ENCODE measurements around the gene TMEM19.
A peak's percentile ranks its signal among the peaks of the same experiment; 100 is the strongest.

TMEM19 gene

DNA sequence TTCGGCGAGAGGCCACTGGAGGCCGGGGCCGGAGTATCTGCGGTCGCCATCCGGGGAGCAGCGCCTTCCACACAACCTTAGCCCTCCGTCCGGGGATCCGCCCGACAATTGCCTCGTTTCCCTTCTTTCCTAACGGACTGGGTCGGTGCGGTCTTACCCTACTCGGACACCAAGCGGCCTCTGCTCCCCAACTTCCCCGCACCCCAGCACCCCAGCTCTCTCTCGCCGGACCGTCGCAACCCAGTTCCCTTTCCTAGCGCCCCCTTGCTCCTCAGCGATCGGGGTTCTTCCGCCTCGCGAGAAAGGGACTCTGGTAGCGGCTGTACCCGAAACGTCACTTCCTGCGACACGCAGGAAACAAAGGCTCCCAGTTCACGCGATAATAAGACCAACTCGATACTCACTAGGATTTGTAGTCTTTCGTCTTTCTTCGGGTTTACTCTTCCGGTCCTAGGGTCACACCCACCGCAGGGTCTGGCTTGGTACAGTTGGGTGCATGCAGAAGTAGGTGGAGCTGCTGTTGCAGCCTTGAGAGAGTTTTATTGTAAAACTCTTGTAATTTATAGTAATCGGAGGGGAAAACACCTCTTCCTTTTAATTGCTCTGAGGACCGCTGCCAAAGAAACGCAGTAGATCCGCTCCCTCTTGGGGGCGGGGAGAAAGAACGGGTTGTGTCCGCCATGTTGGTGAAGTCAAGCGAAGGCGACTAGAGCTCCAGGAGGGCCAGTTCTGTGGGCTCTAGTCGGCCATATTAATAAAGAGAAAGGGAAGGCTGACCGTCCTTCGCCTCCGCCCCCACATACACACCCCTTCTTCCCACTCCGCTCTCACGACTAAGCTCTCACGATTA is 22.1 kb upstream of the TMEM19 start, which contains the start of the genes THAP2 and ZFC3H1:
THAP2 (plus strand) TSS at position 741 of the 850 bp plus-strand sequence. CDS start 209 bp downstream, outside the sequence.
ZFC3H1 (minus strand) TSS at position 288 of the 850 bp plus-strand sequence; CDS start at position 50, 238 bp downstream.
- H3K9me3 ChIP-seq (ENCODE audit: control insufficient read depth, low read length), result no peaks in the 10 kb centered on the region
- peak within 1 kb of the TSS; percentile 53 for H3K4me2 ChIP-seq (ENCODE audit: low read length, poor library complexity, severe bottlenecking)
- peak within 1 kb of the TSS; percentile 77 to 95 for H3K18ac ChIP-seq (ENCODE audit: low read depth in 1 of 2, low read length in 2 of 2)
- H3K36me3 ChIP-seq (ENCODE audit: control insufficient read depth in 1 of 2, insufficient read depth in 2 of 2, low read depth in 1 of 2, low read length in 2 of 2), result peaks cover 0 to 16% of the 10 kb centered on the region in 2 experiments
- peak within 1 kb of the TSS; percentile 98 for H4K8ac ChIP-seq (ENCODE audit: low read length)
- peak within 1 kb of the TSS; percentile 99 for H3K27ac ChIP-seq (ENCODE audit: low read length, poor library complexity, severe bottlenecking)
- H3K4me1 ChIP-seq (ENCODE audit: control insufficient read depth, insufficient read depth, low read depth, low read length), result peaks cover 3% of the 10 kb centered on the region
- peak within 1 kb of the TSS; percentile 62 to 99 for H3K14ac ChIP-seq (ENCODE audit: low read length in 2 of 2)
- H2BK120ac ChIP-seq (ENCODE audit: low read depth, low read length), result peak within 1 kb of the TSS; percentile 73
- WGBS, result under 1% methylated on average over 46 of the region's 57 CpGs
- no peaks in the 10 kb centered on the region for H3K27me3 ChIP-seq (ENCODE audit: control insufficient read depth in 1 of 2, insufficient read depth in 1 of 2, low read length in 2 of 2)
- H2BK15ac ChIP-seq (ENCODE audit: low read depth, poor library complexity, severe bottlenecking), result peak within 1 kb of the TSS; percentile 94
- peaks cover 11% of the 10 kb centered on the region for H3K79me1 ChIP-seq (replicated peaks; ENCODE audit: low read length, poor library complexity, severe bottlenecking)
- peak within 1 kb of the TSS; percentile 89 for H2BK5ac ChIP-seq (ENCODE audit: low read depth, low read length, poor library complexity, severe bottlenecking)
- peak; percentile 100 for DNase-seq
- H3K9ac ChIP-seq (ENCODE audit: low read length), result peak within 1 kb of the TSS; percentile 99
- peak within 1 kb of the TSS; percentile 85 to 97 for H3K4me3 ChIP-seq (ENCODE audit: insufficient read depth in 1 of 2, low read depth in 1 of 2, low read length in 2 of 2)
- H4K91ac ChIP-seq (ENCODE audit: low read length), result peak within 1 kb of the TSS; percentile 37
- peak within 1 kb of the TSS; percentile 6 for H2AK5ac ChIP-seq (ENCODE audit: low read length, severe bottlenecking)
- peak within 1 kb of the TSS; percentile 86 for H2AFZ ChIP-seq (ENCODE audit: low read depth, low read length)
- peak within 1 kb of the TSS in 1 of 2 experiments; percentile 66 for H3K23ac ChIP-seq (ENCODE audit: low read length in 2 of 2)
- H2BK12ac ChIP-seq (ENCODE audit: low read length in 2 of 2), result no peak within 1 kb of the TSS
- peak within 1 kb of the TSS; percentile 72 to 85 for H3K4ac ChIP-seq (ENCODE audit: low read depth in 1 of 2, low read length in 2 of 2)

DNA sequence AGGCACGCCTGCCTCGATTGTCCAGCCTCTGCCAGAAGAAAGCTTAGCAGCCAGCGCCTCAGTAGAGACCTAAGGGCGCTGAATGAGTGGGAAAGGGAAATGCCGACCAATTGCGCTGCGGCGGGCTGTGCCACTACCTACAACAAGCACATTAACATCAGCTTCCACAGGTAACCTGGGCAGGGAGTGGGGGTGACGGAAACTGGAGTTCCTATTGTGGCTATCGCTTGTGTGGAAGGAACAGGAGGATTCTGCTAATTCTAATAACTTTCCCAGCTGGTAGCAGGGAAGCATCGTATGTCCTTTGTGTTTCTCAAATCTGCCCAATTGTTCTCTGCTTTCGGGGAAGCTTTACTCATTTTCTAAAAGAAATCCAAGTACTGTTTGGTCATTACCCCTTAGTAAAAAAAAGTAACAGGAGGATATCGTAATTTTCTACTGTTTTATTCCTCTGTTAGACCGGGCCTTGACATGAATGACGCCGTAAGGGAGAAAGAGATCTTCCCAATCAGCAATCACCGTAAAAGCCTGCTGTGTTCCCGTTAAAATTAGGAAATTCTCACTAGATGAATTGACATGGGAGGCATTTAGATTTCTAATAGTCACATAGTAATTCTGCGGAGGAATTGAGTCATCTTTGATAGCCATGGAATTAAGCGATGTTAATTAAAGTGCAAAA is 21.3 kb upstream of the TMEM19 start:
- Histone ChIP-seq H3K14ac (ENCODE audit: low read length in 2 of 2) (peak overlapping the region in 1 of 2 experiments; percentile 19), H2BK15ac (ENCODE audit: low read depth, poor library complexity, severe bottlenecking) (peak overlapping the region; percentile 77), H2AFZ (ENCODE audit: low read depth, low read length) (peak overlapping the region; percentile 72), H2AK5ac (ENCODE audit: low read length, severe bottlenecking) (no peak overlapping the region), H2BK120ac (ENCODE audit: low read depth, low read length) (no peak overlapping the region), H3K4me2 (ENCODE audit: low read length, poor library complexity, severe bottlenecking) (peak overlapping the region; percentile 52), H3K23ac (ENCODE audit: low read length in 2 of 2) (no peak overlapping the region), H3K27ac (ENCODE audit: low read length, poor library complexity, severe bottlenecking) (peak overlapping the region; percentile 89), H3K18ac (ENCODE audit: low read depth in 1 of 2, low read length in 2 of 2) (peak overlapping the region in 1 of 2 experiments; percentile 82), H3K36me3 (ENCODE audit: control insufficient read depth in 1 of 2, insufficient read depth in 2 of 2, low read depth in 1 of 2, low read length in 2 of 2) (peaks cover 0 to 9% of the 10 kb centered on the region in 2 experiments), H4K91ac (ENCODE audit: low read length) (peak overlapping the region; percentile 37), H3K27me3 (ENCODE audit: control insufficient read depth in 1 of 2, insufficient read depth in 1 of 2, low read length in 2 of 2) (no peaks in the 10 kb centered on the region), H3K4ac (ENCODE audit: low read depth in 1 of 2, low read length in 2 of 2) (peak overlapping the region in 1 of 2 experiments; percentile 68), H3K4me3 (ENCODE audit: insufficient read depth in 1 of 2, low read depth in 1 of 2, low read length in 2 of 2) (peak overlapping the region; percentile 74 to 97), H4K8ac (ENCODE audit: low read length) (peak overlapping the region; percentile 80), H2BK5ac (ENCODE audit: low read depth, low read length, poor library complexity, severe bottlenecking) (no peak overlapping the region), H3K79me1 (replicated peaks; ENCODE audit: low read length, poor library complexity, severe bottlenecking) (peaks cover 11% of the 10 kb centered on the region), H2BK12ac (ENCODE audit: low read length in 2 of 2) (no peak overlapping the region), H3K9me3 (ENCODE audit: control insufficient read depth, low read length) (no peaks in the 10 kb centered on the region), H3K4me1 (ENCODE audit: control insufficient read depth, insufficient read depth, low read depth, low read length) (peaks cover 3% of the 10 kb centered on the region), H3K9ac (ENCODE audit: low read length) (peak overlapping the region; percentile 99)
- no peak for DNase-seq
- 0% methylated on average over 7 of the region's 20 CpGs for WGBS

DNA sequence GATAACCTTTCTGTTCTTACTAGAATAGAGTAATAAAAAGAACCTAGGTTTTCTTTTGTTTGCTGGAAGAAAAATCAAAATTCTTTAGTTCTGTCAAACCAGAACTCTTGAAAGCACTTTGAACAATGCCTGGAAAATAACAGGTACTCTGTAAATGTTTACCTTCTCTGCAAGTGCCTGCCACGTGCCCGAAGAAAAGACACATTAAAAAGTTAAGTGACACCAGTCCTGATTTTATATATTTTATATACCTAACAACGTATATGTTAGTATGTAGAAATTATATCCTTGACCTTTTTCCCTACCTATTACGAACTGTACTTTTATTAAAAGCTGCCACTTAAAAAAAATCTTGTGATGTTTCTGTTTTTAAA is 20.8 kb upstream of the TMEM19 start:
- Histone ChIP-seq H3K4me2 (ENCODE audit: low read length, poor library complexity, severe bottlenecking) (peak overlapping the region; percentile 53), H3K79me1 (replicated peaks; ENCODE audit: low read length, poor library complexity, severe bottlenecking) (peaks cover 12% of the 10 kb centered on the region), H3K4me1 (ENCODE audit: control insufficient read depth, insufficient read depth, low read depth, low read length) (peaks cover 3% of the 10 kb centered on the region), H2AFZ (ENCODE audit: low read depth, low read length) (no peak overlapping the region), H3K36me3 (ENCODE audit: control insufficient read depth in 1 of 2, insufficient read depth in 2 of 2, low read depth in 1 of 2, low read length in 2 of 2) (peaks cover 0 to 3% of the 10 kb centered on the region in 2 experiments), H2BK15ac (ENCODE audit: low read depth, poor library complexity, severe bottlenecking) (no peak overlapping the region), H3K4ac (ENCODE audit: low read depth in 1 of 2, low read length in 2 of 2) (no peak overlapping the region), H4K91ac (ENCODE audit: low read length) (no peak overlapping the region), H3K9ac (ENCODE audit: low read length) (peak overlapping the region; percentile 99), H2BK12ac (ENCODE audit: low read length in 2 of 2) (no peak overlapping the region), H3K18ac (ENCODE audit: low read depth in 1 of 2, low read length in 2 of 2) (no peak overlapping the region), H3K27ac (ENCODE audit: low read length, poor library complexity, severe bottlenecking) (no peak overlapping the region), H3K14ac (ENCODE audit: low read length in 2 of 2) (no peak overlapping the region), H2AK5ac (ENCODE audit: low read length, severe bottlenecking) (no peak overlapping the region), H2BK5ac (ENCODE audit: low read depth, low read length, poor library complexity, severe bottlenecking) (no peak overlapping the region), H3K23ac (ENCODE audit: low read length in 2 of 2) (no peak overlapping the region), H2BK120ac (ENCODE audit: low read depth, low read length) (no peak overlapping the region), H3K9me3 (ENCODE audit: control insufficient read depth, low read length) (no peaks in the 10 kb centered on the region), H3K27me3 (ENCODE audit: control insufficient read depth in 1 of 2, insufficient read depth in 1 of 2, low read length in 2 of 2) (no peaks in the 10 kb centered on the region), H4K8ac (ENCODE audit: low read length) (no peak overlapping the region), H3K4me3 (ENCODE audit: insufficient read depth in 1 of 2, low read depth in 1 of 2, low read length in 2 of 2) (peak overlapping the region in 1 of 2 experiments; percentile 97)
- DNase-seq, result no peak
- 0% methylated on average over 2 of the region's 4 CpGs for WGBS

DNA sequence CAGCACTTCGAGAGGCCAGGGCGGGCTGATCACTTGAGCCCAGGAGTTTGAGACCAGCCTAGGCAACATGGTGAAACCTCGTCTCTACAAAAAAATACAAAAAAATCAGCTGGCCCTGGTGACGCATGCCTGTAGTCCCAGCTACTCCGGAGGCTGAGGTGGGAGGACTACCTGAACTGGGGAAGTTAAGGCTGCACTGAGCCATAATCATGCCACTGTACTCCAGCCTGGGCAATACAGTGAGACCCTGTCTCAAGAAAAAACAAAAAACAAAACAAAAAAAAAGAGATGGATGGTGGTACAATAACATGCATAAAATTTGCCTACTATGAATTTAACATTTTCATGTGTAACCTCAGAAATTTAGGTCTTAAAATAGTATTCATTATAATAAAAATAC is 19.6 kb upstream of the TMEM19 start:
- no peak overlapping the region for H3K4ac ChIP-seq (ENCODE audit: low read depth in 1 of 2, low read length in 2 of 2)
- H3K4me2 ChIP-seq (ENCODE audit: low read length, poor library complexity, severe bottlenecking), result no peak overlapping the region
- 98% methylated on average over 5 of the region's 5 CpGs for WGBS
- peaks cover 12% of the 10 kb centered on the region for H3K79me1 ChIP-seq (replicated peaks; ENCODE audit: low read length, poor library complexity, severe bottlenecking)
- H3K18ac ChIP-seq (ENCODE audit: low read depth in 1 of 2, low read length in 2 of 2), result no peak overlapping the region
- no peak overlapping the region for H4K8ac ChIP-seq (ENCODE audit: low read length)
- no peaks in the 10 kb centered on the region for H3K9me3 ChIP-seq (ENCODE audit: control insufficient read depth, low read length)
- no peak overlapping the region for H2BK120ac ChIP-seq (ENCODE audit: low read depth, low read length)
- no peak overlapping the region for H2BK15ac ChIP-seq (ENCODE audit: low read depth, poor library complexity, severe bottlenecking)
- H3K9ac ChIP-seq (ENCODE audit: low read length), result no peak overlapping the region
- H2BK12ac ChIP-seq (ENCODE audit: low read length in 2 of 2), result no peak overlapping the region
- DNase-seq, result no peak
- H3K27me3 ChIP-seq (ENCODE audit: control insufficient read depth in 1 of 2, insufficient read depth in 1 of 2, low read length in 2 of 2), result no peaks in the 10 kb centered on the region
- H3K14ac ChIP-seq (ENCODE audit: low read length in 2 of 2), result no peak overlapping the region
- H3K27ac ChIP-seq (ENCODE audit: low read length, poor library complexity, severe bottlenecking), result no peak overlapping the region
- no peak overlapping the region for H2BK5ac ChIP-seq (ENCODE audit: low read depth, low read length, poor library complexity, severe bottlenecking)
- H3K23ac ChIP-seq (ENCODE audit: low read length in 2 of 2), result no peak overlapping the region
- no peak overlapping the region for H2AK5ac ChIP-seq (ENCODE audit: low read length, severe bottlenecking)
- H2AFZ ChIP-seq (ENCODE audit: low read depth, low read length), result no peak overlapping the region
- H3K4me3 ChIP-seq (ENCODE audit: insufficient read depth in 1 of 2, low read depth in 1 of 2, low read length in 2 of 2), result no peak overlapping the region
- no peaks in the 10 kb centered on the region for H3K36me3 ChIP-seq (ENCODE audit: control insufficient read depth in 1 of 2, insufficient read depth in 2 of 2, low read depth in 1 of 2, low read length in 2 of 2)
- H4K91ac ChIP-seq (ENCODE audit: low read length), result no peak overlapping the region
- H3K4me1 ChIP-seq (ENCODE audit: control insufficient read depth, insufficient read depth, low read depth, low read length), result peaks cover 3% of the 10 kb centered on the region

Data from mesenchymal stem cell (in vitro differentiated cells and primary cell).